ENCODE results near the gene PCDH15. TPM values are rescaled to one million over a fixed set of nuclear protein-coding genes. Genes with fewer than 3 reads are reported as not detected.

PCDH15 gene
- total and polyA plus RNA-seq, 9 of the 15 experiments (the other 6 are each of a cell fraction or from before 2014, with no cell fraction given): not detected

GRCh38 chr10:54772468-54773122 is 28.4 kb downstream of the PCDH15 start:
- no TSS peak for BruUV-seq (replicated peaks)

GRCh38 chr10:54769051-54769450 is 32.0 kb downstream of the PCDH15 start:
- no peak for FAIRE-seq
- POLR2A ChIA-PET: no interaction called here

More at GRCh38 chr10:54772468-54773122, 28.4 kb downstream of the PCDH15 start:
- POLR2A ChIA-PET: no interaction called here
- no peak overlapping the region for H3K27ac ChIP-seq (ENCODE audit: extremely low read depth, low read depth, low read length)
- intact Hi-C loops (cut with micrococcal nuclease) (no loop called here), in situ Hi-C loops (cut with MboI) (no loop called here)
- WGBS (ENCODE audit: insufficient coverage, low coverage, missing lambda C conversion rate): 0% methylated on average over 6 of the region's 6 CpGs
- no peaks in the 10 kb centered on the region; the same call in 1 of the 2 replicates for H3K9me3 ChIP-seq (replicated peaks; ENCODE audit: control insufficient read depth, insufficient read depth, low read depth, low read length)
- CTCF ChIA-PET (ENCODE audit: low intra/inter-chr PET ratio): no interaction called here
- no peak overlapping the region for H3K9ac ChIP-seq (ENCODE audit: insufficient read depth in 1 of 2, low read depth in 2 of 2, low read length in 2 of 2)
- no peaks in the 10 kb centered on the region for H3K36me3 ChIP-seq (ENCODE audit: control insufficient read depth, insufficient read depth, low read length)
- no peak overlapping the region for H3K4me3 ChIP-seq
- no peaks in the 10 kb centered on the region for H4K20me1 ChIP-seq (replicated peaks; ENCODE audit: control insufficient read depth, insufficient read depth, low read length)
- TF ChIP-seq ATF3 (IDR thresholded peaks at IDR 0.05): no peak
- TF ChIP-seq ATF3 (CRISPR knock-in tag; conservative IDR thresholded peaks at IDR 0.05): no peak
- ATAC-seq (no peak), DNase-seq (ENCODE audit: extremely low read depth in 1 of 4, low spot score in 3 of 4) (no peak), FAIRE-seq (no peak)
- no peak overlapping the region for H2AFZ ChIP-seq (ENCODE audit: low read depth, low read length)
- no peaks in the 10 kb centered on the region for H3K79me2 ChIP-seq (ENCODE audit: control insufficient read depth, insufficient read depth, low read length)
- H3K4me2 ChIP-seq (ENCODE audit: insufficient read depth, low read length): no peak overlapping the region
- H3K4me1 ChIP-seq (replicated peaks in 1 of 2; ENCODE audit: control insufficient read depth in 2 of 2, insufficient read depth in 2 of 2, low read length in 2 of 2): no peaks in the 10 kb centered on the region
- no peaks in the 10 kb centered on the region for H3K9me1 ChIP-seq (ENCODE audit: control insufficient read depth, insufficient read depth, low read length)
- H3K27me3 ChIP-seq (ENCODE audit: control insufficient read depth in 2 of 2, insufficient read depth in 2 of 2, low read length in 2 of 2): no peaks in the 10 kb centered on the region

More at GRCh38 chr10:54769051-54769450, 32.0 kb downstream of the PCDH15 start:
- no peaks in the 10 kb centered on the region for H3K9me3 ChIP-seq (replicated peaks; ENCODE audit: control insufficient read depth, insufficient read depth, low read depth, low read length)
- H3K4me2 ChIP-seq (ENCODE audit: insufficient read depth, low read length): no peak overlapping the region
- no peaks in the 10 kb centered on the region for H3K36me3 ChIP-seq (ENCODE audit: control insufficient read depth, insufficient read depth, low read length)
- intact Hi-C loops (cut with micrococcal nuclease): no loop called here
- TF ChIP-seq PYGO2 (tag; IDR thresholded peaks at IDR 0.05) (no peak), JUNB (CRISPR knock-in tag; conservative IDR thresholded peaks at IDR 0.05) (no peak), HMGN3 (IDR thresholded peaks at IDR 0.05; ENCODE audit: borderline replicate concordance, extremely low read depth, insufficient read length, low read depth, low read length) (no peak), KDM5B (IDR thresholded peaks at IDR 0.05; ENCODE audit: insufficient replicate concordance, low read depth, low read length) (no peak), UBTF (IDR thresholded peaks at IDR 0.05; ENCODE audit: borderline replicate concordance in 1 of 2, low read depth in 2 of 2, low read length in 2 of 2) (no peak)
- H3K27me3 ChIP-seq (ENCODE audit: control insufficient read depth in 2 of 2, insufficient read depth in 2 of 2, low read length in 2 of 2): no peaks in the 10 kb centered on the region
- CTCF ChIA-PET (ENCODE audit: low intra/inter-chr PET ratio): no interaction called here
- no peak overlapping the region for H3K4me3 ChIP-seq
- no peak for DNase-seq (ENCODE audit: extremely low read depth in 1 of 4, low spot score in 3 of 4)
- WGBS (ENCODE audit: insufficient coverage, low coverage, missing lambda C conversion rate): 0% methylated on average over 2 of the region's 2 CpGs
- H4K20me1 ChIP-seq (replicated peaks; ENCODE audit: control insufficient read depth, insufficient read depth, low read length): no peaks in the 10 kb centered on the region
- H3K27ac ChIP-seq (ENCODE audit: extremely low read depth, low read depth, low read length): no peak overlapping the region
- no peaks in the 10 kb centered on the region for H3K9me1 ChIP-seq (ENCODE audit: control insufficient read depth, insufficient read depth, low read length)
- BruUV-seq (replicated peaks): no TSS peak
- H3K9ac ChIP-seq (ENCODE audit: insufficient read depth in 1 of 2, low read depth in 2 of 2, low read length in 2 of 2): no peak overlapping the region
- no peak for ATAC-seq
- H3K4me1 ChIP-seq (replicated peaks in 1 of 2; ENCODE audit: control insufficient read depth in 2 of 2, insufficient read depth in 2 of 2, low read length in 2 of 2): no peaks in the 10 kb centered on the region
- in situ Hi-C loops (cut with MboI): no loop called here
- H3K79me2 ChIP-seq (ENCODE audit: control insufficient read depth, insufficient read depth, low read length): no peaks in the 10 kb centered on the region
- H2AFZ ChIP-seq (ENCODE audit: low read depth, low read length): no peak overlapping the region

Data from K562 (cell line).